GM21737 (cell line): ENCODE results near the gene SLC51B.
"Not testable (repeated sequence)": the region's sequence is repeated elsewhere in the genome, so short reads cannot be mapped to it uniquely, and the experiment has no call there.

Source experiments
- ATAC-seq: cut with Tn5 transposase; IDR thresholded peaks from one replicate; pipeline ENCODE4 v1.9.1; 2021; ENCODE audit warnings: mild to moderate bottlenecking, moderate library complexity; ENCODE audit not compliant: unreplicated experiment

The SLC51B gene

GRCh38 chr15:65044724-65045481, at the start of gene SLC51B:
Gene SLC51B (plus strand): TSS chr15:65045387. CDS start chr15:65050005, 4,618 bp downstream.
- no peak for ATAC-seq

DNA sequence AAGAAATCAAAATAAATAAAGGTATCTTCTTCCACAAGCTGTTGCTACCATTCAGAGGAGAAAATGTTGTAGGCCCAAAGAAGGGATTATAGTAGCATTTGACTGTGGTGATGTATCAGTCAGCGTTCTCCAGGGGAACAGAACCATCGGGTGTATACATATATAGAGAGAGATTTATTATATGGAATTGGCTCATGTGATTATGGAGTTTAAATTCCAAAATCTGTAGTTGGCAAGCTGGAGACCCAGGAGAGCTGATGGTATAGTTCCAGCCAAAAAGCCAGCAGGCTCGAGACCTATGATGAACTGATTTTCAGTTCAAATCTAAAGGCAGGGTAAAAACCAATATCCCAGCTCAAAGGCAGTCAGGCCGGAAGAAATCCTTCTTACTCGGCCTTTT, 48.1 kb upstream of the SLC51B start:
- no peak for ATAC-seq

GRCh38 chr15:64997745-64998375, 47.3 kb upstream of the SLC51B start:
- ATAC-seq, result no peak

DNA sequence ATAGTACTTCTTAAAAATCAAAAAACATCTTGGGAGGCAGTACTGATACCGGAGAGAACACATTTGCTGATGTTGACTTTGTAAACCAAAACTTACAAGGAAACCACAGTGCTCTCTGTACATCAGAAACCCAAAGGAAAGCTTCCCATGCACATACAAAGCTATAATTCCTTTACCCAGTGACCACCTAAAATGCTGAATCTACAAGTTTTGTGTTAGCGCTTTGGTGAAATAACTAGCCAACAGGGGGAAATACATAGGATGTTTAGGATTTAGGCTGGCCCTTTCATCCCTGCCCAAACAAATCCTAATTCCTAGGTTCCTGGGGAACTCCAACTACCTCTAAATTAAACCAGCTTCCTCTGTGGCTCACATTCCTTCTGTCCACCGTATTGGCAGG, 40.2 kb upstream of the SLC51B start:
- ATAC-seq, result no peak

DNA sequence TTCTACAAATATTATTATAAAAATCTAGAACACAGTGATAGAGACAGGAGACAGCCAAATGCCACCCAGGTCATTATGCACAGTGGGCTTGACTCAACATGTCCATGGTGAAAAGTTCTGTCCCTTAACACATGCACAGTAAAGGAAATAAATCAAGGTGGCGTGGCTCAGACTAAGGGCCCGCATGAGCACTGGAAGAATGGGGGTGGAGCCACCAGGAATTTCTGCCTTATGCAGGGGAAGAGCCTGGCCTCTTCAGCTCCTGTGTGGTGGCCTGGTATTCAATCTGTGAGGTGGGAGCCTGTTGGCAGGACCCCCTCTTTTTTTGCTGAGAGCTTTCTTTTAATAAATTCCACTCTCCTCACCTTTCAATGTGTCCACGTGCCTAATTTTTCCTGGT, 38.3 kb upstream of the SLC51B start:
- no peak for ATAC-seq

GRCh38 chr15:65008983-65009382, 36.2 kb upstream of the SLC51B start:
- ATAC-seq, result no peak

DNA sequence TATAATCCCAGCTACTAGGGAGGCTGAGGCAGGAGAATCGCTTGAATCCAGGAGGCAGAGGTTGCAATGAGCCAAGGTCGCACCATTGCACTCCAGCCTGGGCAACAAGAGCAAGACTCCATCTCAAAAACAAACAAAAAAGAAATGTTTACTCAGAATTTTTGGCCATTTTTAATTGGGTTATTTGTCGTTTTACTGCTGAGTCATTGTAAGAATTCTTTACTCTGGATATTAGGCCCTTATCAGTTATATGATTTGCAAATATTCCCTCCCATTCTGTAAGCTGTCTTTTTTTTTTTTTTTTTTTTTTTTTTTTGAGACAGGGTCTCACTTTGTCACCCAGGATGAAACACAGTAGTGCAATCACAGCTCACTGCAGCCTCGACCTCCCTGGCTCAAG, 34.0 kb upstream of the SLC51B start:
- not testable (repeated sequence) for ATAC-seq

DNA sequence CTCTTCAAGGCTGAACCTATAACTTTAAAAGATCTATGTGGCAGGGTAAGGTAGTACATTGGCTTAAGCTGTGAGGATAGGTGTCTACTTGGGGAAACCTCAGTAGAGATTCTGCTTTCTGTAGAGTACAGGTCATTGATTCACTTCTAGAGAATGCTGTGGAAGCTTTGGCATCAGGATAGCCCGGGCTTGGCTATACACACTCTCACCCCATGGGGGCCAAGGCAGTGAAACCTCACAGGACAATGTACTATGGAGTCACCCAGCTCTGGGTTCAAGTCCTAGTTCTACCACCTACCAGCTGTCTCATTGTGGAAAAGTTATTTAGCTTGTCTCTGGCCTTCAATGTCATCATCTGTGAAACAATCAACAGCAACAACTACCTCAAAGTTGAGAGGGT, 24.8 kb upstream of the SLC51B start:
- no peak for ATAC-seq

DNA sequence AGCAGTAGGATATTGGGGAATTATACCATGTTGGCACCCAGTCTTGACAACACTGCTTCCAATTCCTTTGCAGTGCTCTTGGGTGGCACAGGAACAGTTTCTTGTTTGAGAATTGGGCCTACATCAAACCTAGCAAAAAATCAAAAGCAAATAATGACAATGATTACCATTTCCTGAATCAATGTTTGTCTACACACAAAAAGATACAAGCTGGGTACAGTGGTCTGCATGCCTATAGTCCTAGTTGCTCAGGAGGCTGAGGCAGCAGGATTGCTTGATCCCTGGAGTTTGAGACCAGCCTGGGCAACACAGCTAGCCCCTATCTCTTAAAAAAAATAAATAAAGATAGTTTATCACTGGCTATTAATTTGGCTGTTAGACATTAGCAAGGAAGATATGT, 23.7 kb upstream of the SLC51B start:
- ATAC-seq, result no peak

DNA sequence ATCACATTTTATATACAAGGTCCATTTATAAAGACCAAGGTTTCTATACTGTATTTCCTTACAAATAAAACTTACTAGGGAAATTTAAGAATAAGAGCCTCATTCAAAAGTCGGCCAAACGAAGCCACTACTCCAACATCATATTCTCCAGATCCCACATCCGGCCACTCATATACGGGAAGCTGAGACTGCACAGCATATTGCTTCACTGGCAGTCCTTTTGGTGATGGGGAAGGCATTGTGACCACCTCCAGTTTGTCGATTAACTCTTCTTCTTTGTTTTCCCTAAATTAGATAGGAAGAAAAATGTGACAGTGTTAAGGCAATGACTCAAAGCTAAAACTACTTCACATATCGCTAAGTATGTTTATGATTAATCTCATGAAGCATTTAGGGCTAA, 18.4 kb upstream of the SLC51B start:
- no peak for ATAC-seq

DNA sequence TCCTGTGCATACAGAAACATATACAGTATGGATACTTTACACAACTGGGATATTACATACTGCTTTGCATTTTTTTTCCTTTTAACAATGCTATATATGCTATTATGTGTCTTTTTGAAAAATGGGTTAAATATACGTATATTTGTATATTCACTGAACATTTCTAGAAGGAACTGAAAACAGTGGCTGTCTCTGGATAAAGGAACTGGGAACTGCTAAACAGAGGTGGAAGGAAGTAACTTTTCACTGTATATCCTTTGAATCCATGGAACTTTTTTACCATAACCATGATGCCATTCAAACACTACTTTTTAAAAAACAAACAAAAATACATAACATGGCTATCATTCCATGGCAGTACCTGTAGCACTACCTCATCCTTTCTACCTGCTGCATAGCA, 17.6 kb upstream of the SLC51B start:
- ATAC-seq, result no peak

- ATAC-seq, result no peak
Measured at GRCh38 chr15:65028338-65028737, 16.8 kb upstream of the SLC51B start.

DNA sequence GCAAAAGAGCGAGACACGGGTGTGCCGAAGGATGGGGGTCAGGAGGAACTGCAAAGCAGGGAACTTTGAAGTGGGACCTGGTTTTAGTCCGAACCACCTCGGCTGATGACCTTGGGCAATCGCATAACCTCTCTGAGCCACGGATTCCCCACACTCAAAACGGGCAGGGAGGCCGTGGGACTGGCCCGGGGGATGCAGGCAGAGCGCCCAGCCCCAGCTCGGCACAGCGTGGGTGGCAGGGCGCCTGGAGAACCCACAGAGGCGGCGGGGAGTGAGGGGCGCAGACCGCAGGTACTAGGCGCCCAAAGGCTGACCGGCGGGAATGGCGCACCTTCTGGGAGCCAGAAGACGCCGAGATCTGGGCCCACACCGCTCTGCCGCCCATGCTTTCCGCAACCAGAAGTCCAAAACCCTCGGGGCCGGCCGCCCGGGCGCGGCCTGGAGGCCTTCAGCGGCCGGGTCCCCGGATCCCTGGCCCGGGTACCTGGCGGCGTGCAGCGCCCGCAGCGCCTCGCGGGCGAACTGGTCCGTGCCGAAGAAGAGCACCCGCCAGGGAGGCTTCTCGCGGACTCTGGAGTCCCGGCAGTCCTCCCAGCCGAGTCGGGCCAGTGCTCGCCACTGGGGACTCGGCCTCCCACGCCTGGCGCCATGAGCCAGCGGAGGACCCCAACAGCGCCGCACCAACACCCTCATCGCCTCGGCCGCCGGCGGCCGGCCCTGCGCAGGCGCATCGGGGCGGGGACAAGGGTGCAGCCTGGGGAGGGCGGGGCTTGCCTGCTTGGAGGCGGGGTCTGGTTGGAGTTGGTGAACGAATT, 16.1 kb upstream of the SLC51B start, which contains the start of gene MTFMT:
MTFMT (minus strand) TSS at position 719 of the 815 bp plus-strand sequence; CDS start at position 693, 26 bp downstream.
- ATAC-seq, result peak; percentile 78

- no peak for ATAC-seq
Measured at GRCh38 chr15:65029736-65030208, 15.4 kb upstream of the SLC51B start.

- ATAC-seq, result no peak
Measured at GRCh38 chr15:65032801-65033537, 12.2 kb upstream of the SLC51B start.

- ATAC-seq, result no peak
Measured at GRCh38 chr15:65033659-65034269, 11.4 kb upstream of the SLC51B start.

GRCh38 chr15:65034719-65035118, 10.5 kb upstream of the SLC51B start:
- no peak for ATAC-seq

GRCh38 chr15:65037309-65037708, 7.9 kb upstream of the SLC51B start:
- no peak for ATAC-seq

GRCh38 chr15:65038428-65038827, 6.8 kb upstream of the SLC51B start:
- ATAC-seq, result no peak

GRCh38 chr15:65038836-65039235, 6.4 kb upstream of the SLC51B start:
- no peak for ATAC-seq
